RPMI7951 (cell line): Measurements from ENCODE around the gene POLR3E. TPM values are rescaled to one million over a fixed set of nuclear protein-coding genes. Genes with fewer than 3 reads are reported as not detected.

Experiments used
- DNase-seq: peaks from one replicate; pipeline ENCODE4 v3.0.0-alpha.2; 2012; ENCODE audit warnings: low read depth
- total RNA-seq: library from RNA; depleted of rRNA; stranded (reverse); fragments of >200 nt; shearing (Covaris generic); gene quantifications from 2 replicates; pipeline ENCODE4 v1.2.3, GENCODE V29; 2014

Gene POLR3E
- total RNA-seq, 1 experiment from 2014 or later, result 11.5 TPM

DNA sequence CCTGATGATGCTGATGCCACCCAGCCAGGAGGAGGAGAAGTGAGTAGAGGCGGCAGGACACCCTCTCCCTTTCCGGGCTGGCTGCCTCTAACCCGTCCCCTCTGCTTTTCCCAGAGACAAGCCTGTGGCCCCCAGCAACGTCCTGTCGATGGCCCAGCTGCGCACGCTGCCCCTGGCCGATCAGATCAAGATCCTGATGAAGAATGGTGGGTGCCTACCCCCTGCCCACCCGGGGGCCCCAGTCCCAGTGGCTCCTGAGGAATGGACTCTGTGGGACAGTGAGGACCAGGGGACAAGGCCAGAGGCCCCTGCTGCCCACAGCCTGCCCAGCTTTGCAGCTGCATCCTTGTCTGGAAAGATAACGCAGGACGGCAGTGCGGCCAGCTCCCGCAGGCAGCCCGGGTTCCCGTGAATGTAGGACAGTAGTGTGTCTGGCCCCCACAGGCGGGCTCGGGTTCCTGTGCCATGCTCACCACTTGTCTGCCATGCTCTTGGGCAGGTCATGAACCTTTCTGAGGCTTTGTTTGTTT lies 19.9 kb downstream of the POLR3E start:
- DNase-seq, result no peak

DNA sequence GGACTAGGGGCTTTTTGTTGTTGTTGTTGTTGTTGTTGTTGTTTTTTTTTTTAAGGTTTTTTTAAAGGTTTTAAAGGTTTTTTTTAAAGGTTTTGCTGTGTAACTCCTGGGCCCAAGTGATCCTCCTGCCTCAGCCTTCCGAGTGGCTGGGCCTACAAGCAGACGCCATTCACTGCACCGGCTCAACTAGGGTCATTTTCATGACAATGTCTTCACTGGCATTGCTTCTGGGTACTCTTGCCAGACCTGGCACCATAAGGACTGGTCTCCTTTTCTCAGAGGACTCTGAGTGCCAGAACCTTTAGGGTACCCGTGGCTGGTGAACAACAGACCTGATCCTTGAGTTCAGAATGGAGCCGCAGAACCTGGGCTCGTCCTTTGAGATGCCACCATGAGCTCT lies 20.4 kb downstream of the POLR3E start:
- DNase-seq, result no peak

DNA sequence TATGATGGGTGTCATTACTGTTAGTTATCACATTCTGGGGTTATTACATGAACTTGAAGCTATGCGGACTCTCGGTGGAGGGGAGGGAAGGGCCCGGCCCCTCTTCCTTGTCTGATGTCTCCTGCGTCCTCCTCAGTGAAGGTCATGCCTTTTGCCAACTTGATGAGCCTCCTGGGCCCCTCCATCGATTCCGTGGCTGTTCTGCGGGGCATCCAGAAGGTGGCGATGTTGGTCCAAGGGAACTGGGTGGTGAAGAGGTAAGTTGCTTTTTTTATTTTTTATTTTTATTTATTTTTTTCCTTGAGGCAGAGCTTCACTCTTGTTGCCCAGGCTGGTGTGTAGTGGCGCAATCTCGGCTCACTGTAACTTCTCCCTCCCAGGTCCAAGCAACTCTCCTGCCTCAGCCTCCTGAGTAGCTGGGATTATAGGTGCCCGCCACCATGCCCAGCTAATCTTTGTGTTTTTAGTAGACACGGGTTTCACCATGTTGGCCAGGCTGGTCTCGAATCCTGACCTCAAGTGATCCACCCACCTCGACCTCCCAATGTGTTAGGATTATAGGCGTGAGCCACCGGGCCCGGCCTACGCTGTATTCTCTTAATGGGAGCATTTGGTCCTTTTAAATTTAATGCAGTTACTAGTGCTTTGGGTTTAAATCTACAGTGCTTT lies 21.6 kb downstream of the POLR3E start:
- peak; percentile 12 for DNase-seq

DNA sequence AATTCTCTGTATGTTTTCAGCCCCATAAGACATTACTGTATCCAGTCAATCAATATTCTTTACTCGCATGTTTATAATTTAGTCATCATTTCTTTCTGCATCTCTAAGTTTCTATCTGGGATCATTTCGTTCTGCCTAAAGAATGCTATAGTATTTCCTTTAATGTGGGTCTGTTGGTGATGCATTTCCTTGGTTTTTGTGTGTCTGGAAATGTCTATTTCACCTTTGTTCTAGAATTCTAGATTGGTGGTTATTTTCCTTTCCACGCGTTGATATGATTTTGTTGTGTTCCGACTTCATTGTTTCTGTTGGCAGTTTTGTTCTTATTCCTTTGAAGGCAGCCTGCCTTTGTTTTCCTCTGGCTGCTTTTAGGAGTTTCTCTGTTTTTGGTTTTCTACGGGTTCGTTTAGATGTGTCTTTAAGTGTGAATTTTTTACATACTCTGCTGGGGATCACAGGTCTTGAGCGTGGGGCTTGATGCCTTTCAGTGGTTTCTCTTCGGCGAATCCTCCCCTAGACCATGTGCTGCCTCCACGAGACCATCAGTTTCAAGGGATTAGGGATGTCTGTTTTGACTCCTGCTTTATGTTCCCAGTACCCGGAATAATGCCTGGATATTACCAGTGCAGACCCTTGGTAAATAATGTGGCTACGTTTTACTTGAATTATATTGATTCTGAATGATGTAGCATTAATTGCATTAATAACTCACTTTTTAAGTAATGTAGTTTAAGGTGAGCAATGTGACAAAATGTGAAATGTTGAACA lies 23.5 kb downstream of the POLR3E start:
- DNase-seq, result no peak

DNA sequence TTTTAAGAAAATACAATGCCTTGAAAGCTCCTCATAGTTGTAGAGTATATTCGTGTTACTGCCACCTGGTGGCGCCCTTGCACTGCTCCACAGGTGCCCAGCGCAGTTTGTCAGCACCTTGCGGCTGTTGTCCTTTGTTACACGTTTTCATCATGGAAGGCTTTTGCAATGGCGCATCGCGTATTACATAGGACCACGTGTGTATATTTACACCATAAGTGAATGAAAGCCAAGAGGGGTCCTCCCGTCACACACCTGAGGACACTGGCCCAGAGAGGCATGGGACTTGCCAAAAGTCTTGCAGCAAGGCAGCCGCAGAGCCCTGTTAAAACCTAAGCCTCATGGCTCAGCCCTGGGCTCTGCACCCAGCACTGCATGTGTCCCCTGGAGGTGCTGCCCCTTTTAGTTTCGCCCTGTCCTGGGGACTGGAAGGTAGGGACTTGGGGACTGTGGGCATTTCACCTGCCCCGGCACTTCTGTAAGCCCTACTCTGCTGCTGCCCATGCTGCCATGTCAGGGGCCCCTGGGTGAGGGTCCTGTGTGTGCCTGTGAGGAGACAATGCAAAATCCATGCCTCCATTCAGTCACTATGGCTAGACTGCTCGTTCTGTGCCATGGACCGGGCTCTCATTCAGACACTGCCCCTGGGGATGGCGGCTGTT lies 24.3 kb downstream of the POLR3E start:
- DNase-seq, result peak; percentile 36

DNA sequence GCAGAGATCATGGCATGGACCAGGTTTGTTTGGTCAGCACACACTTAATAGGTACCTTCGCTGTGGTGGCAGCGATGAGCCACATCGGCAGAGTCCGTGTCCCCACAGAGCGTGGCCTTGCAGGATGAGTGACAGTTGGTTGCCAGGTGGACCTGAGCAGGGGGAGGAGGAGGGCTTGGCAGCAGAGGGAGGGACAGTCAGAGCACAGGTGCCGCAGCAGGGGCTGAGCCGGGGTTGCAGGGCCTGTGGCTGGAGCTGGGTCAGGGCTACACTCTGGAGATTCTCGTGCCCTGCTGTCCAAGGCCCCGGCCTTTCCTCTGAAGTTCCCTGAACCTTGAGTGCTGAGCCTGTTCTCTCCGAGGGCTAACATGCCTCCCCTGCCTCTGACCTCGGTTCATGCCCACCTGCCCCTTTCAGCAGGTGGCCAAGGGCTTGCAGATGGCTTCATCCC lies 24.8 kb downstream of the POLR3E start:
- no peak for DNase-seq

DNA sequence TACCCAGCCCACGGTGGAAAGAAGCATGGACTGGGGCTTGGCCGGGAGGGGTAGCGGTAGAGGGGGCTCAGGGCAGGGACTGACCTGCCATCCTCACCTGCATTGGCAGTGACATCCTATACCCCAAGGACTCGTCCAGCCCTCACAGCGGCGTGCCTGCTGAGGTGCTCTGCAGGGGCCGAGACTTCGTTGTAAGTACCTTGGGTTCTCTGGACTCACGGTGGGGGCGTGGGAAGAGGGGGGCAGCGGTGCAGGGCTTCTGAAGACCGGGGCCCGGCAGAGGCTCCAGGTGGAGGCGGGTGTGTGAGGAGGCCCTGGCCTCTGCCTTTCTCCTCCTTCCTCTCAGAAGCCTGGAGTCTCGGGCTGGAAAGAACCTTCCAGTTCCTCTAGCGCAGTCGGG lies 25.5 kb downstream of the POLR3E start:
- DNase-seq, result no peak

DNA sequence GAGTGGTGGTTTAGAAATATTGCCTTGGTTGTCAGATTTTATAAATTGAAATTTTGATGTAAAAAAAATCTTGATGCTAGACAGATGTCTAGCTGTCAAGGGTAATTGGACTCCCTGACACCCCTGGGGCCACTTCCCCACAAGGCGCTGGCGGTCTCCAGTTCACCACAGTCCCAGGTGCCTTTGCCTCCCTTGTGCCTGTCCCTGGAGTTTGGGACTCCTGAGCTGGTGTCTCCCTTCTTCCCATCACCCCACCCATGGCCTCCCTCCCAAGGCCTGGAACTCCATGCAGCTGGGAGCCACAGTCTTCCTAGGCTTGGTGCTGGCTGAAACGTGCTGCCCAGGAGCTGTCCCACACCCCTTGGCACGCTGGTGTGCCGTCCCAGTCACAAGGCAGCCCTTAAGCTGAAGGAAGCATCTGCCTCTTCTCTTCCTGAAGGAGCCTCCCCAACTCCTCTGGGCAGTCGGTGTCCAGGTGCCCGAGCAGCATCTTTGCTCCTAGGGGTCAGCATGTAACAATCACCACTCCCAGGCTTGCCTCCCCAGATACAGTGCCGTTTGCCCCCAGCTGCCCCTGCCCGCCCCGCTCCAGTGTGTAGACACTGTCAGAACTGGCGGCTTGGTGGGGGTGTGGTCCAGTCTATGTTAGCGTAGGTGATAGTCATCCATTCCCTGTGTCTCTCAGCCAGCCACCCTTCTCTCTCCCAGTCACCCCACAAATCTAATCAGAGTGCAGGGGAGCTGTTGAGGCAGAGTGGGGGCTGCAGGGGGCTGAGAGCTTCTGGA lies 26.2 kb downstream of the POLR3E start:
- no peak for DNase-seq

DNA sequence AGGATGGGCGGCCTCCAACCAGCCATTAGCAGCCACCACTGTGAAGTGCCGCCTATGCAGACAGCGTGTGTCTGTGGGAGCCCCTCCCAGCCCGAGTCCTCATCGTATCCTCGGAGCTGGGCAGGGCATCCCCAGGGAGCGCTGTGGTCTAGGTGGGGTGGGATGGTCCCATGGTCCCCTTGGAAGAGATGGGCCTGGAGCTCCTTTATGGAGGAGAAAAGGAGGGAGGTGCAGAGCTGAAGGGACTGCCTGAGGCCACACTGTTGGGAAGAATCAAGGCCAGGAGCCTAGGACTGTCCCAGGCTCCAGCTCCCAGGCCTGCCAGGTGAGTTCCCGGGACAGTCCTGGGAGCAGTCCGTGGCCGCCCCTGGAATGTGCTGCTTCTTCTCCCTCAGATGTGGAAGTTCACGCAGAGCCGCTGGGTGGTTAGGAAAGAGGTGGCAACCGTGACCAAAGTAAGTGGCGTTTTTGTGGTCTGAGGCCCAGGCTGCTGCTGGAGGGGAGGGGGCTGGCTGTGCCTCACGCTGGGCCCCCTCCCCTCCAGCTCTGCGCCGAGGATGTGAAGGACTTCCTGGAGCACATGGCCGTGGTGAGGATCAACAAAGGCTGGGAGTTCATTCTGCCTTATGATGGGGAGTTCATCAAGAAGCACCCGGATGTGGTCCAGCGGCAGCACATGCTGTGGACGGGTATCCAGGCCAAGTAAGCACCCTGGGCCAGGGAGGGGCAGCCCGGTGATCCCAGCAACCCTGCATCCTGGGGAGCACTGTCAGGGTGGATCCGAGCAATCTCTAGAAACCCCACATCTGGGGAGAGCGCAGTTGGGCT lies 27.0 kb downstream of the POLR3E start:
- no peak for DNase-seq

DNA sequence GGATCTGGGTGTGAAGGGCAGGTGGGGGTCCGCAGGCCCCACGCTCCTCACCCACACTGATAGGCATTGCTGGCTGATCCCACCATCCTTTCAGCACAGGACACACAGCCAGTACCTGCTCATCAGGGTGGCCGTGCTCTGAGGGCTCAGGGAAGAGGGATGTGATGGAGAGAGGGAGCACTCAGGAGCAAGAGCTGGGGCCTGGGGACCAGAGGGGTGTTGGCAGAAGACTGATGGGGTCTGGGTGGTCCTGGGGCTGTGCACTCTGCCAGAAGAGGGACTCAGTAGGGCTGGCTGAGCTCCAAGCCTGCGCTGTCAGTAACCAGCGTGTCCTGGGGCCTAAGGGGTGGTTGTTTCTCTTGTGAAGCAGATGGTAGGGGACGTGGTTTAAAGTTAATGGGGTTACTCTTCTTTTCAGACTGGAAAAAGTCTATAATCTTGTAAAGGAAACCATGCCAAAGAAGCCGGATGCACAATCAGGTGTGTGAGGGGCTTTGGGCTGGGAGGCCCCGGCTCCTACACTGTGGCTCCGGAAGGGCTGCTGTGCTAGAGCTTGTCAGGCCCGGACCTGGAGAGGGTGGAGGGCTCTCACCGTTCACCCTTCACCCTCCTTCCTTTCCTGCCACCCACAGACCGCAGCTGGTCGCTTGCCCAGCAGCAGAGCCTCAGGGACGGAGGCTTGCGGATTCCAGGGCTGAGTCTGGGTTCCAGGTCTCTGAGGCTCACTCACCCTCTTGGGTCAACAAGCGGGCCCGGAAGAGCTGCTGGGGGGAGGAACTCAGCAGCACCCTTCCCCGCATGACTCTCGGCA lies 27.8 kb downstream of the POLR3E start:
- DNase-seq, result no peak

DNA sequence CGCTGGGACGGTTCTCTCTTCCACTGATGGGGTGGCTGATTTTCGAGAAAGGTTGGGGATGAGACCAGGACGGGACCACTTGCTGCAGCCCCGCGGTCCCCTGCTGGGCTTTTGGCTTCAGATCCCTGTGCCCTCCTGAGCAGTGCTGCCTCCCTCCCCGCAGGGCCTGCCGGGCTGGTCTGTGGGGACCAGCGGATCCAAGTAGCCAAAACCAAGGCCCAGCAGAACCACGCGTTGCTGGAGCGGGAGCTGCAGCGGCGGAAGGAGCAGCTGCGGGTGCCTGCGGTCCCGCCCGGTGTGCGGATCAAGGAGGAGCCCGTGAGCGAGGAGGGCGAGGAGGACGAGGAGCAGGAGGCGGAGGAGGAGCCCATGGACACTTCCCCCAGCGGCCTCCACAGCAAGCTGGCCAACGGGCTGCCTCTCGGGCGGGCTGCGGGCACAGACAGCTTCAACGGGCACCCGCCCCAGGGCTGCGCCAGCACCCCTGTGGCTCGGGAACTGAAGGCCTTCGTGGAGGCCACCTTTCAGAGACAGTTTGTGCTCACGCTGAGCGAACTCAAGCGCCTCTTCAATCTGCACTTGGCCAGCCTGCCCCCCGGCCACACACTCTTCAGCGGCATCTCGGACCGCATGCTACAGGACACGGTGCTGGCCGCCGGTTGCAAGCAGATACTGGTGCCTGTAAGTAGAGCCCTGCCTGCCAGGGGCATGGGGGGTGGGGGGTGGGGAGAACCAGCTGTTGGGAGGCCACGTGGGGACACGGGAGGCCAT lies 28.6 kb downstream of the POLR3E start:
- DNase-seq, result no peak

DNA sequence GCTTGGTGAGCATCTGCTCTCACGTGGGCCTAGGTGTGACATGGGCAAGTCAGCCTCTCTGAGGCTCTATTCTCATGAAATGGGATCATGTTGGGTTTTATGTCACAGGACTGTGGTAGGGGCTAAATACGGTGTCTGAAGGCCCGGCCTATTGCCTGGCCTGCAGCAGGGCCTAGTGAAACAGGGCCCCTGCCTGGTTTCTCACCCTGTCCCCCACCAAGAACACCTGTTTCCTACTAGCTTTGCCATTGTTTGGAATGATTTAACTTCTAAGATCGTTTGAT lies 29.1 kb downstream of the POLR3E start:
- no peak for DNase-seq

DNA sequence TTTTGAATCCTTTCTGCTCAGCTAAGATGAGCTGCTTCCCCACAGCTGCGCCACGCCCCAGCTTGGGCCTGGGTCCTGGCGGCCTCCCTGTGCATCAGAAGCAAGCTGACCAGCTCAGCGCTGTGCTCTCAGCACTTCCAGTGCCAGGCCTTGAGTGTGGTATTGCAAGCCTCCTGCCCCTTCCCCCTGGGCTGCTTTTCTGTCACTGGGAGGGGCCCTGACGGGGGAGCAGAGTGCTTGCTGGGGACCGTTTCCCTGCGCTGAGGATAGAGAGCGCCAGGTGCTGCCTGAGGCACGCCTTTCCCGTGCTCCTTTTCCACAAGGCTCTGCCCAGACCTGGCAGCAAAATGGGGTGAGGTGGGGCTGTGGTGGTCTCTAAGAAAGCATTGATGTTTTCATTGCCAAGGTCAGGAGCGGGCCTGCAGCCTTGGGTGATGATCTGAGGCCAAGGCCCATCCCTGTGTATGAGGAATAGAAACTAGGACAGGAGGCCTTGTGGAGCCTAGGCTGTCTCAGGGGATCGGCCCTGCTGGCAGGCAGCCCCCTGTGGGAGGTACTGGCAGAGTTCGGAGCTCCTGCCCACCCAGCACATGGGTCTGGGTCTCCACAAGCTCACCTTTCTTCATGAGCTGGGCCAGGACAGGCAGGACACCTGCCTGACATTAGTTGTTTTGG lies 29.7 kb downstream of the POLR3E start:
- DNase-seq, result no peak

DNA sequence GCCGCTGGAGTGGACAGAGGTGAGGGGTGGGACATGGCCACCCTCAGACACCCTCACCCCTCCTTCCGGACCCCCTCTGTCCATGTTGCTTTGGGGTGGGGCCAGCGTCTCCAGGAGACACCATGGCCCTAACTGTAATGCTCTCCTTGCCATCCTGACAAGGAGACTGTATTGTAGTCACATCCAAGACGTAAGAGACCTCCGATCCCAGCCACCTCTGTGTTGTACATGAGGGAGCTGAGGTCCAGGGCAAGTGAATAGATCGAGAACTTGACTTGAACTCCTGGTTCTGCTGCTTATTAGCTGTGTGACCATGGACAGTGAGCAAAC lies 30.2 kb downstream of the POLR3E start:
- DNase-seq, result no peak

DNA sequence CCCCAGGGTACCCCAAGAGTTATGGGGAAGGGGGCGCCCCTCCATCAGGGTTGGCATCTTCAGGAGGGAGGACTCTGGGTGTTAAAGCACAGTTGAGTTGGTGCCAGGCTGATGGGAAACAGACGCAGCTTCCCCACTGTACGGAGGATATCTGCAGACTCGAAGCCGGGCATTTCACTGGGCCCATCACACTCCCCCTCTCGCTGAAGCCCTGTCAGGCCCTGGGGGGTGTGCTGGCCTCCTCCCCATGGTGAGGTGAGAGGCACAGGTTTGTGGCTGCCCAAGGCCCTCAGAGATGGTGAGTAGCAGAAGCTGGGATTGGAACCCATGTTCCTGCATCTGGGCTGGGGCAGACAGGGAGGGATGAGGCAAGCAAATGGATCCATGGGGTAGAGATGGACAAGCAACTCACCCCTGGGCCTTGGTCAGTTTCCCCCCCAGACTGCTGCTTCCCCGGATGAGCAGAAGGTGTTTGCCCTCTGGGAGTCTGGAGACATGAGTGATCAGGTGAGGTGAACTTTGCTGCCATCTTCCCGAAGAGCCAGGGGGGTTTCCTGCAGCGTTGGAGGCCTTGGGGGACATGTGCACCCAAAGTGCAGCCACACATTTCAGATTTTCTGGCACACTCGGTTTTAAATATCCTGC lies 31.0 kb downstream of the POLR3E start:
- DNase-seq, result no peak

DNA sequence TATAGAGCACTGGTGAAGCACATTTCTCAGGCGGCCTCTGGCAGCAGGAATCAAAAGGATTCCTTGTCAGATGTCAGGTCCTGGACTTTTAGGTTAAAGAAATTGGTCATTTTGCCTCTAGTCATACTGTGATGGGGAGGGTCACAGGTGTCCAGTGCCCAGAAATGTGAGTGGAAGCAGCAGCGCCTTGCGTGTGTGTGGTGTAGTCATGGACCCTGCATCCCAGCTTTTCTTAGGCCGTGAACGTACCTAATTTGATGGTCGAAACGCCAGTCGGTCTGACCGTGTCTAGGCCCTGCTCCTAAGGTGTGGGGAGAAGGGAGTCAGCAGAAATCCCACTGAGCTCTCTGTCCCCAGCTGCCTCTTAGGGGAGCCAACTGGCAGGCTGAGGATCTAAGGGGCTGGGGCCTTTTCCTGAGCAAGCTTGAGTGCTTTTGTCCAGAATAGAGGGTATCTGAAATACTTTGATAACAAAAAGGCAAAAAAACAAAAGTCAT lies 32.0 kb downstream of the POLR3E start:
- DNase-seq, result no peak

DNA sequence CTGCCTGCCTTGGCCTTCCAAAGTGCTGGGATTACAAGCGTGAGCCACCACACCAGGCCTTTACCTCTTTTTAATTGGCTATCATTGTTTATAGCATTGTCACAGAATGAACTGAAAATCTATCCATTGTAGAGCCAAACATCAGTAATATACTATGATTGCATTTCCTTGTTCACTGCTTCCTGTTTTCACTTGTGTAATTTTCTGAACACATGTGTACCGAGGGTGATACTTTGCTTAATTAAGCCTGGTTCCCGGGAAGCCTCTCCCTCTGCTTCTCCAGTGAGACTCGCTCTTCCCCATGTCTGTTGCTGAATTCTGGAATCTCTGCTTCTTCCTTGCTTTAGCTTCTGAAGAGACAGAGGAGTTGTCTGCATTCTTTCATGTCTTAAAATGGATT lies 33.1 kb downstream of the POLR3E start:
- DNase-seq, result no peak

DNA sequence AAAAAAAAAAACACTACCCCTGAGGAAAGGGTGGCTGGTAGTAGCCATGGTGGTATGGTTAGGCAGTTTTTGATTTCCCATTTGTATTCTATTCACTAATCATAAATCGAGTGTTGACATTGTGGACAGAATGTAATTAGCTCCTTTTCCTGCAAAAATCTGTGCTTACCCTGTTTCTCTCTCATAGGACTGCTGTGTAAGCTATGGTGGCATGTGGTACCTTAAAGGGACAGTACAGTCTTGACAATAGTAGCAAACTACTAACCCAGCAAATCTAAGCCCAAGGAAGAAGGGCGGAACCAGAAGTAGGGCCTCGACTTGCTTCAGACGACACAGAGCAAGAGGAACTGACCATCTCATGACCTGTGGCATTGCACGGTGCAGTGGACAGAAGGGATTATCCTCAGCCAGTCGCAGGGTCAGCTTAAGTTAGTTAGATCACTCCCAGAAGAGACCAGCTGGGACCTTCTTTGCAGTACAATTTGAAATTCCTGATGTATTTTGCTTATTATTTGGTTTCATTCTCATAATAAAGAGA lies 36.3 kb downstream of the POLR3E start:
- no peak for DNase-seq
